ENCODE measurements around the gene EHMT1.

DNA sequence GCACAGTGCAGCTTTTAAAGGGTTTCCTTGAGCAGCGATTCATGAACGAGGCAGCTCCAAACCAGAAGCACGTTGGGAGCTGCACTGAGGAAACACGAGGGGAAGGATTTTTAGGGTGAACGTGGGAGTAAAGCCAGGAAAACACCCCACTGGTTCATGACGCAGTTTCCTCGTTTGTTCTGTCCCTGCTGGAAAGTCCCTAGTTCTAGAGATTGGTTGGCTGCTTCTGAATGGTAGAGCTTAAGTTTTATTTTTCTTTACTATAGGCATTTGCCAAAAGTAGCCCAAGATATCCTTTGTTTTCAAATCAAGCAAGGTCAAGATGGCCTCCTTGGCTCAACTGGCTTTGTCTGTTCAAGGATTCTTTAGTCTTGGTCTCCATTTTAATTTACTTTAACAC lies 142.2 kb downstream of the EHMT1 start:
- TF ChIP-seq CTCF (IDR thresholded peaks at IDR 0.05; ENCODE audit: insufficient read depth, low read depth, low read length), result no peak
- TF ChIP-seq EZH2 (IDR thresholded peaks at IDR 0.05; ENCODE audit: insufficient read depth, low read length), result no peak

All from astrocyte (in vitro differentiated cells and primary cell).